ENCODE data around the gene NPL.
A peak's percentile ranks its signal among the peaks of the same experiment; 100 is the strongest.

NPL gene

DNA sequence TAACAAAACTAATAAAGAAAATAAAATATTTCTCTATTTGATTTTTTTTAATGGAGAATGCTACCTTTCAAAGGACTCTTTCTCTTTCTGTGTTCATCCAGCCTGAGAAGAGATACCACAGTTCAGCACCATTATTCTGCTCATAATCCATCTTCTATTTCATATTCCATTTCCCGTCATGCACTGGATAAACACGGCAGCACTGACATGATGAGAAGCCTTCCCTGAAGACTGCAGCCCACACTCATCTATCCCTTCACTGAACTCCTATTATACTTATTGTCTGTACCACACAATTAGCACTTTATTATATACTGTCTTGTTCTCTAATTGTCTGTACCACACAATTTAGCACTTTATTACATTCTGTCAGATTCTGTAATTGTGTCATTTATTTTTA lies 10.7 kb upstream of the NPL start:
- DNase-seq, result no peak
- no peak for TF ChIP-seq EZH2 (IDR thresholded peaks at IDR 0.05; ENCODE audit: borderline replicate concordance, low read depth, low read length, severe bottlenecking)
- TF ChIP-seq, protein P1, sequence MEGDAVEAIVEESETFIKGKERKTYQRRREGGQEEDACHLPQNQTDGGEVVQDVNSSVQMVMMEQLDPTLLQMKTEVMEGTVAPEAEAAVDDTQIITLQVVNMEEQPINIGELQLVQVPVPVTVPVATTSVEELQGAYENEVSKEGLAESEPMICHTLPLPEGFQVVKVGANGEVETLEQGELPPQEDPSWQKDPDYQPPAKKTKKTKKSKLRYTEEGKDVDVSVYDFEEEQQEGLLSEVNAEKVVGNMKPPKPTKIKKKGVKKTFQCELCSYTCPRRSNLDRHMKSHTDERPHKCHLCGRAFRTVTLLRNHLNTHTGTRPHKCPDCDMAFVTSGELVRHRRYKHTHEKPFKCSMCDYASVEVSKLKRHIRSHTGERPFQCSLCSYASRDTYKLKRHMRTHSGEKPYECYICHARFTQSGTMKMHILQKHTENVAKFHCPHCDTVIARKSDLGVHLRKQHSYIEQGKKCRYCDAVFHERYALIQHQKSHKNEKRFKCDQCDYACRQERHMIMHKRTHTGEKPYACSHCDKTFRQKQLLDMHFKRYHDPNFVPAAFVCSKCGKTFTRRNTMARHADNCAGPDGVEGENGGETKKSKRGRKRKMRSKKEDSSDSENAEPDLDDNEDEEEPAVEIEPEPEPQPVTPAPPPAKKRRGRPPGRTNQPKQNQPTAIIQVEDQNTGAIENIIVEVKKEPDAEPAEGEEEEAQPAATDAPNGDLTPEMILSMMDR (IDR thresholded peaks at IDR 0.05; ENCODE audit: borderline replicate concordance, extremely low read depth, low read length, poor library complexity, severe bottlenecking), result no peak
- Histone ChIP-seq H4K20me1 (ENCODE audit: insufficient read depth, low read length) (no peaks in the 10 kb centered on the region), H3K9me3 (ENCODE audit: insufficient read depth, low read length, severe bottlenecking) (no peaks in the 10 kb centered on the region), H3K36me3 (ENCODE audit: insufficient read depth, low read length) (no peaks in the 10 kb centered on the region), H3K27me3 (ENCODE audit: insufficient read depth, low read length, poor library complexity) (no peaks in the 10 kb centered on the region), H3K4me3 (ENCODE audit: low read depth in 1 of 2, low read length in 2 of 2) (no peak overlapping the region), H3K4me2 (ENCODE audit: insufficient read depth, low read length) (no peak overlapping the region), H3K4me1 (ENCODE audit: insufficient read depth, low read length) (peaks cover 12% of the 10 kb centered on the region), H2AFZ (ENCODE audit: low read depth, low read length) (no peak overlapping the region), H3K27ac (ENCODE audit: low read length) (no peak overlapping the region), H3K79me2 (ENCODE audit: insufficient read depth, low read length) (no peaks in the 10 kb centered on the region), H3K9ac (ENCODE audit: low read depth, low read length) (no peak overlapping the region)
- no peak for ATAC-seq (ENCODE audit: insufficient read depth, low read depth)

DNA sequence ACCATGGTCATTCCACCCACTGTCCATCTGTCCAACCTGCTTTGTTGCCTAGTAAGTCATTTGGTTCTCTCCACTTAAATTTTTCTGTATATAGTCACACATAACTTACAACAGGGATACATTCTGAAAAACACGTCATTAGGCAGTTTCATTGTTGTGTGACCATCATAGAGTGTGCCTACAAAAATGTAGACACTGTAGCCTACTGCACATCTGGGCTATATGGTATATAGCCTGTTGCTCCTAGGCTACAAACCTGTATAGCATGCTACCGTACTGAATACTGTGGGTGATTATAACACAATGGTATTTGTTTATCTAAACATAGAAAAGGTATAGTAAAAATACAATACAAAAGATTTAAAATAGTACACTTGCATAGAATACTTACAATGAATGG lies 10.0 kb upstream of the NPL start:
- no peak overlapping the region for H2AFZ ChIP-seq (ENCODE audit: low read depth, low read length)
- no peak for TF ChIP-seq EZH2 (IDR thresholded peaks at IDR 0.05; ENCODE audit: borderline replicate concordance, low read depth, low read length, severe bottlenecking)
- TF ChIP-seq, protein P1 (IDR thresholded peaks at IDR 0.05; ENCODE audit: borderline replicate concordance, extremely low read depth, low read length, poor library complexity, severe bottlenecking), result no peak

GRCh38 chr1:182781841-182782586 lies 7.6 kb upstream of the NPL start:
- no peak overlapping the region for H3K9ac ChIP-seq (ENCODE audit: low read depth, low read length)
- peak overlapping the region; percentile 48; the same call in 1 of the 2 replicates for H3K27ac ChIP-seq (ENCODE audit: low read length)
- no peaks in the 10 kb centered on the region for H3K9me3 ChIP-seq (ENCODE audit: insufficient read depth, low read length, severe bottlenecking)
- no peak for TF ChIP-seq EZH2 (IDR thresholded peaks at IDR 0.05; ENCODE audit: borderline replicate concordance, low read depth, low read length, severe bottlenecking)
- TF ChIP-seq, protein P1 (IDR thresholded peaks at IDR 0.05; ENCODE audit: borderline replicate concordance, extremely low read depth, low read length, poor library complexity, severe bottlenecking), result peak; percentile 94
- DNase-seq, result peak; percentile 84
- H3K27me3 ChIP-seq (ENCODE audit: insufficient read depth, low read length, poor library complexity), result no peaks in the 10 kb centered on the region
- H3K4me2 ChIP-seq (ENCODE audit: insufficient read depth, low read length), result no peak overlapping the region
- H3K4me1 ChIP-seq (ENCODE audit: insufficient read depth, low read length), result peaks cover 12% of the 10 kb centered on the region
- peak; percentile 91 for ATAC-seq (ENCODE audit: insufficient read depth, low read depth)
- H3K36me3 ChIP-seq (ENCODE audit: insufficient read depth, low read length), result no peaks in the 10 kb centered on the region
- H3K4me3 ChIP-seq (ENCODE audit: low read depth in 1 of 2, low read length in 2 of 2), result no peak overlapping the region
- H2AFZ ChIP-seq (ENCODE audit: low read depth, low read length), result peak overlapping the region; percentile 55; the same call in 1 of the 2 replicates
- no peaks in the 10 kb centered on the region for H4K20me1 ChIP-seq (ENCODE audit: insufficient read depth, low read length)
- H3K79me2 ChIP-seq (ENCODE audit: insufficient read depth, low read length), result no peaks in the 10 kb centered on the region

More for the DNA sequence above, 10.0 kb upstream of the NPL start:
- no peak overlapping the region for H3K9ac ChIP-seq (ENCODE audit: low read depth, low read length)
- ATAC-seq (ENCODE audit: insufficient read depth, low read depth) (no peak), DNase-seq (no peak)
- no peak overlapping the region for H3K4me2 ChIP-seq (ENCODE audit: insufficient read depth, low read length)
- no peaks in the 10 kb centered on the region for H3K9me3 ChIP-seq (ENCODE audit: insufficient read depth, low read length, severe bottlenecking)
- no peak overlapping the region for H3K27ac ChIP-seq (ENCODE audit: low read length)
- no peaks in the 10 kb centered on the region for H3K36me3 ChIP-seq (ENCODE audit: insufficient read depth, low read length)
- H3K79me2 ChIP-seq (ENCODE audit: insufficient read depth, low read length), result no peaks in the 10 kb centered on the region
- H3K4me3 ChIP-seq (ENCODE audit: low read depth in 1 of 2, low read length in 2 of 2), result no peak overlapping the region
- H4K20me1 ChIP-seq (ENCODE audit: insufficient read depth, low read length), result no peaks in the 10 kb centered on the region
- H3K27me3 ChIP-seq (ENCODE audit: insufficient read depth, low read length, poor library complexity), result no peaks in the 10 kb centered on the region
- peaks cover 12% of the 10 kb centered on the region for H3K4me1 ChIP-seq (ENCODE audit: insufficient read depth, low read length)
